ENCODE results near the gene CLIC1.

CLIC1 gene

GRCh38 chr6:31736021-31736767 lies at the start of gene CLIC1:
TSS of gene CLIC1 (minus strand) at chr6:31736530. CDS start at chr6:31736300, 230 bp downstream.
- peak; percentile 92 for DNase-seq (ENCODE audit: low read depth, low spot score)

DNA sequence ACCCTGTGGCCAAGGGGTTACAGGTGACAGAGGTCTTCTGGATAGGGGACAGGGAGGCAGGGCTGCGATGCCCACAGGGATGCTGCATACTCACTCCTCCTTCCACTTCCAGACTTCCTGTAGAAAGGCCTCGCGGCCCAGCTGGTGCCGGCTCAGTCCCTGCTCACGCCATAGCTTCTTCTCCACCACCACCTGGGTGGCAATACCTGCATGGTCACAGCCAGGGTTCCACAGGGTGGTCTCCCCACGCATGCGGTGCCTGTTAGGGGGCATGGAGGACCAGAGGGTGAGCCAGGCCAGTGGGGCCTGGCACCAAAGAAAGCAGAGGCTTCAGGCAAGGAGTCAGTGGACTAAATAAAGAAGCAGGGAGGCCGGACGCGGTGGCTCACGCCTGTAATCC lies 49.1 kb upstream of the CLIC1 start:
- no peak for DNase-seq (ENCODE audit: low read depth, low spot score)

- no peak for DNase-seq (ENCODE audit: low read depth, low spot score)
Measured at GRCh38 chr6:31784098-31784925, 48.0 kb upstream of the CLIC1 start.

GRCh38 chr6:31782126-31782855 lies 46.0 kb upstream of the CLIC1 start:
- no peak for DNase-seq (ENCODE audit: low read depth, low spot score)

- DNase-seq (ENCODE audit: low read depth, low spot score) = no peak
Measured at GRCh38 chr6:31781244-31782125, 45.2 kb upstream of the CLIC1 start.

- DNase-seq (ENCODE audit: low read depth, low spot score) = no peak
Measured at GRCh38 chr6:31780507-31781243, 44.3 kb upstream of the CLIC1 start.

DNA sequence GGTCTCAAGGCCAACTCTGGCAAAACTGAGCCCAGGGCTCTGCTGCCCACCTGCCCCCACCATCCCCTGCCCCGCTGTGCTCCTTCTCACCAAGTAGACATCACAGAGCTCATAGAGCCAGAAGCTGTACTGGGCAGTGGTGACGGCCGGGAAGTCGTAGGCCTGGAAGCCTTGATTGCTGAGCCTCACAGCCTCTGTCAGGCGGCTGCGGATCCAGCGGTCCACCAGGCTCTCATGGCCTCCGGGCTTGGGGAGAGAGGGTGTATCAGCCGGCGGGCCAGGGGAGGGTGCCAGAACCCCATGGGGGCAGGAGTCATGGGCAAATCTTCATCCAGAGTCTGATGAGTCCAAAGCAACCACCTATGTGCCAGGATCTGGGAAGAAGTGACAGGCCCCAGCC lies 43.6 kb upstream of the CLIC1 start:
- no peak for DNase-seq (ENCODE audit: low read depth, low spot score)

DNA sequence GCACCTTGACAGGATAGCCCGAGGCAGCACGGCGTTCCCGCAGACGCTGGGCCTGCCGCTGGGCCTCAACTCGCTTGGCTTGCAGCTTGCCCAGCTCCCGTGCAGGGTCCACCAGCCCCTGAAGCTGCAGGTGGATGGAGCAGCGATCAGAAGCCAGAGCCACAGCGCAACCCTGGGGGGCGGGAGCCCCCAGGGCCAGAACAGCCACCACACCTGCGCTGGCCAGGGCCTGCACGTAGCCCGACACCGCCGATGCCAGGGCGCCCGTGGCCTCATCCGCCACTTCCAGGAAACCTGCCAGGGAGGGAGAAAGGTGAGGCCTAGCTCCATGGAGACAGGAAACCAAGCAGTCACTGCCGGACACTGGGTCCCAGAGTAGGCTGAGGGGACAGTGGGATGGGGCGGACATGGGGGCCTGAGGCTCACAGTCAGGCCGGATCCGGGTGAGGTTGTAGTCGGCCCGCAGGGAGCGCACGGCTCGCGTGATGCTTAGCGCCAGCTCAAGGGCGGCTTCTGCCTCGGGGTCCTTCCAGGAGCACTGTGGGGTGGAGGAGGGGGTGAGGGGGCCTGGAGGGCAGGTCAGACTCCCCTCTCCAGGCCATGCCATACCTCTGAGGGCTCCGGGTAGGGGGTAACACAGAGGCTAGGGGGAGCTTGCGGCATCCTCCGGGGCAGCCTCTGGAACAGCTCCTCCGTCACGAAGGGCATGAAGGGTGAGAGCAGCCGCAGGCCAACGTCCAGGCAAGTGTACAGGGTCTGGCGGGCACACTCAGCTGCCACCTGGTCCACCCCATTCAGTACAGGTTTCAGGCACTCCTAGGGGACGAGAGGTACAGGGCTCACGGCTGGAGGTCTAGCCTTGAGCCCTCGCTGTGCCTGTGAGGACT lies 42.9 kb upstream of the CLIC1 start:
- no peak for DNase-seq (ENCODE audit: low read depth, low spot score)

DNA sequence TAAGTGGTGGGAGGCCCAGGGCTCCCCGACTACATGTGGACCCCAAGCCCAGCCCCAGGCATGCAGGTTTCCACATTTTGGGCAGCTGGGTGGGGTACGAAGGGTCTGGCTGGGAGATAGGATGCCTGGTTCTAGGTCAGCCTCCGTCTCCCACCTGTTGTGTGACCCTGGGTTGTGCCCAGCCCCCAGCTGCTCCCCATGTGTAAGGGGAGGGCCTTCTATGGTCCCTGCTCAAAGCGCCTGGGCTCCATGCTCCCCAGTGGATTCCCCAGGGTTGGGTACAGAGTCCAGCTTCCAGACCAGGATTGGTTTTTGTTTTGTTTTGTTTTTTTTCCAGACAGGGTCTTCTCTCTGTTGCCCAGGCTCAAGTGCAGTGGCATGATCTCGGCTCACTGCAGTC lies 41.9 kb upstream of the CLIC1 start:
- DNase-seq (ENCODE audit: low read depth, low spot score) = no peak

DNA sequence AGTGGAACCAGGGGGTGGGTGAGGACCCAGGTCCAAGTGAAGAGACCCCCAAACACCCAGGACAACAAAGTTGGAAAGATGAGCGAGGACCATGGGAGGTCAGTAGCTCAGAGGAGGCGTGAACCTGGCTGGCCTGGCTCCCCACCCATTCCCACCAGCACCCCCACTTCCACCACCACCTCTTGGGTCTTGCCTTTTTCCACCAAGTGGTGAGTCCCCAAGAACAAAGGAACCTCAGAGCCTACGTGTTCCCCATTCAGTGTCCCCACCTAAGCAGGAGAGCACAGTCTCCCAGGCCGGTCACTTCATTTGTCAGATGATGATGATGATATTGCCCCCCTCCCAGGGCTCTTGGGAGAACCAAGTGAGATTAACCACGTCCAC lies 41.3 kb upstream of the CLIC1 start:
- no peak for DNase-seq (ENCODE audit: low read depth, low spot score)

GRCh38 chr6:31776989-31777666 lies 40.8 kb upstream of the CLIC1 start, which contains the start of gene VWA7:
TSS of gene VWA7 (minus strand) at chr6:31777328. CDS start at chr6:31776779, 549 bp downstream.
- peak; percentile 84 for DNase-seq (ENCODE audit: low read depth, low spot score)

DNA sequence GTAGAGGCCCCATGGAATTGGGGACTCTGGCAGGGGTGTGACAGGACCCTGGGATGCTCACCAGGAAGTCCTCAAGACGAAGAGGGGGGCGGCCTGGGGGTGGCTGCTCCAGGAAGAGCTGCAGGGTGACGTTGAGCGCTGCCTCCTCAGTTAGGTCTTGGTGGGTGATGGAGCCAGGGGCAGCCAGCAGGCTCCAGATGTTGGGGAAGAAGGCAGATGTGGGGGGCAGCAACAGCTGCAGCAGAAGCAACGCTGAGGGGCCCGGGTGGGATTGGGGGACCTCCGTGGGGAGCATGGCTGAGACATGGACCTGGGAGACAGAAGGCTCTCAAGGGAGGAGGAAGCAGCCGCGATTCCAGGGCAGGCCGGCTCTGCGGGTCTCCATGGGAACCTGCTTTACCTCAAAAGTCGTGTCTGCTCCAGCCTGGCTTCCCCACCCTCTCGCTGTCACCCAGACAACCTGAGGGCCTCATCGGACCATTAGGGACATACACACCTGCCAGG lies 40.2 kb upstream of the CLIC1 start:
- DNase-seq (ENCODE audit: low read depth, low spot score) = peak; percentile 16

DNA sequence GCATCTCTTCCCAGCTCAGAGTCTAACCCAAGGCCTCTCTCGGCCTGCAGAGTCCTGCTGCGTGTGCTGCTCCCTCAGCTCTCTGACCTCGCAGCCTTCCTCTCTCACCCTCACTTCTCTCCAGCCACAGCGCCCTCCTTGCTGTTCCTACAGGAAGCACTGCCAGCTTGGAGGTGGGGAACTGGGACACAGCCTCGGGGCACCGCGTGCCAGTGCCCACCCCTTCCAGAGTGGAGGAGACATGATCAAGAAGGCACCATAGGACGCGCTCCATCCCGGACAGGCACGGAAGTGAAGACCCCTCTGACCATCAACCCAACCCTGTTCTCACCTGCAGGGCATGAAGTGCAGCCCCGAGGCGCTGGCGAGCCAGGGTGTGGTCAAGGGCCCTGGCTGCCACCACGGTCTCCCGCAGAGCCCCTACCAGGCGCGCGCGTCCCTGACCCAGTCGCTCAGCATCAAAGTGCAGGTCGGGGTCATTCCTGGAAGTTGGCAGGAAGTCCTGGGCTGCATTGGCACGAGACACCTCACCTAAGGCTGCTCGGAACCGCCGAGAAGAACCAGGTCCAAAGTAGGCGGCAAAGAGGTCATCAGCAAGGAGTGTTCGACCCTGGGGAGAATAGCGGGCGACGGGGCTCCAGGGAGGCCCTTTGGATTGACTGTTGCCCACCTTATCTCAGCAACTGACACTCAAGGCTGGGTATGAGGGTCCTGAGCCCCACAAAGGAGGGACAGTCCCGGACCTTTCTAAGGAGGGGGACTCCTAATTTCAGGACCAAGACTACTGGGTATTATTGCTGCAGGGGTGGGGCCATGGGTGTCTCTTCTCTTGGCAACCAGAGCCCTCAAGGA lies 39.5 kb upstream of the CLIC1 start:
- no peak for DNase-seq (ENCODE audit: low read depth, low spot score)

DNA sequence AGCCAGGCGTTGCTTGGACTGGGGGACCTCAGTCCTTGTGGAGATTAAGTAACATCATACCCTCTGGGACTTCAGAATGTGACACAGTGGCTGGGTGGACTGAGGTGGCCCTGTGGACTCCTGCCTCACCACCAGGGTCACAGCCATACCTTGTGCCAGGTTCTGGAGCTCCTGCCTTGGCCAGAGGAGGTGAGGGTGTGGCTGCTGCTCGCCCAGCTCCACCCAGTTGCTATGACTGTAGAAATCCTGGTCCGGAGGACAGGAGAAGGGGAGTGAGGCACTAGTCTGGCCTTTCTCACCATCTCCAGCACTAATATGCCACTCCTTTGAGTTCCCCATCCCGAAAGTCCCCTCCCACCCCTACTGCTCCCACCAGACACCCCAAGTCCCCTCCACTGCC lies 38.9 kb upstream of the CLIC1 start:
- DNase-seq (ENCODE audit: low read depth, low spot score) = no peak

DNA sequence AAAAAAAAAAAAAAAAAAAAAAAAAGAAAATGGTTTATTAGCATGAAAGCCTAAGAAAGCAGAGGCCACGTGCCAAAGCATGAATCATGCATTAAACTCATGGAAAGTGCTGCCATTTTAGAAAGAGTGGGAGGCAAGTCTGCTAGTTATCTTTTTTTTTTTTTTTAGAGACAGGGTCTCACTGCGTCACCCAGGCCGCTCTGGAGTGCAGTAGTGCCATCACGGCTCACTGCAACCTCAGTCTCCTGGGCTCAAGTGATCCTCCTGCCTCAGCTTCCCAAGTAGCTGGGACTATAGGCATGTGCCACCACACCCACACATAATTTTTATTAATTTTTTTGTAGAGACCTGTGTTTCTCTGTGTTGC lies 35.6 kb upstream of the CLIC1 start:
- DNase-seq (ENCODE audit: low read depth, low spot score) = no peak

DNA sequence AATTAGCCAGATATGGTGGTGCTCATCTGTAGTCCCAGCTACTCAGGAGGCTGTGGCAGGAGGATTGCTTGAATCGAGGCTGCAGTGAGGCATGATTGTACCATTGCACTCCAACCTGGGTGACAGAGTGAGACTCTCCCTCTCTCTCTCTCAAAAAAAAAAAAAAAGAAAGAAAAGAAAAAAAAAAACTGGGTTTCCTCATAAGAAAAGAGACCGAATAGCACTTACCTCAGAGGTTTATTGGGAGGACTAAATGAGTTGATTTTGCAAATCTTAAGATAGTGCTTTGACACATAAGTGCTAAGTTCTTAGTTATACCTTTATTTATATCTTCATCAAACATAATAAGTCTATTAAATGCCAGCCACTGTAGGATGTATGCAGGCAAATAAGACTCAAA lies 34.5 kb upstream of the CLIC1 start:
- DNase-seq (ENCODE audit: low read depth, low spot score) = no peak

- peak; percentile 37 for DNase-seq (ENCODE audit: low read depth, low spot score)
Measured at GRCh38 chr6:31769684-31770371, 33.5 kb upstream of the CLIC1 start.
